ENCODE results near the gene MAP2K3.
A peak's percentile ranks its signal among the peaks of the same experiment; 100 is the strongest.

Gene MAP2K3

GRCh38 chr17:21284319-21285163 lies at the start of gene MAP2K3:
Gene MAP2K3, plus strand, starts transcription at chr17:21284711. Its CDS starts 210 bp downstream, at chr17:21284921.
- DNase-seq: peak; percentile 87 to 93 (median 89)

GRCh38 chr17:21235921-21236320 lies 48.6 kb upstream of the MAP2K3 start:
- no peak for DNase-seq

- DNase-seq: no peak
These were observed 44.7 kb upstream of the MAP2K3 start for GRCh38 chr17:21239680-21240368.

GRCh38 chr17:21240369-21241055 lies 44.0 kb upstream of the MAP2K3 start:
- DNase-seq: no peak

- DNase-seq: no peak
These were observed 42.9 kb upstream of the MAP2K3 start for GRCh38 chr17:21241564-21241963.

GRCh38 chr17:21242026-21242697 lies 42.3 kb upstream of the MAP2K3 start:
- no peak for DNase-seq

- DNase-seq: no peak
These were observed 41.6 kb upstream of the MAP2K3 start for GRCh38 chr17:21242780-21243515.

GRCh38 chr17:21243516-21244303 lies 40.8 kb upstream of the MAP2K3 start:
- no peak for DNase-seq

GRCh38 chr17:21245639-21246084 lies 38.8 kb upstream of the MAP2K3 start:
- DNase-seq: no peak

GRCh38 chr17:21246698-21247097 lies 37.8 kb upstream of the MAP2K3 start:
- no peak for DNase-seq

- DNase-seq: no peak
These were observed 36.8 kb upstream of the MAP2K3 start for GRCh38 chr17:21247552-21248258.

- no peak for DNase-seq
These were observed 36.0 kb upstream of the MAP2K3 start for GRCh38 chr17:21248500-21248899.

GRCh38 chr17:21249086-21249795 lies 35.3 kb upstream of the MAP2K3 start:
- DNase-seq: no peak

GRCh38 chr17:21249920-21250703 lies 34.4 kb upstream of the MAP2K3 start:
- DNase-seq: no peak

GRCh38 chr17:21250854-21251253 lies 33.7 kb upstream of the MAP2K3 start:
- DNase-seq: no peak

- DNase-seq: no peak
These were observed 33.0 kb upstream of the MAP2K3 start for GRCh38 chr17:21251337-21252010.

- no peak for DNase-seq
These were observed 32.2 kb upstream of the MAP2K3 start for GRCh38 chr17:21252289-21252795.

All from activated CD4-positive, CD25-positive, alpha-beta regulatory T cell (primary cell).